ENCODE results near the gene HSBP1L1.

DNA sequence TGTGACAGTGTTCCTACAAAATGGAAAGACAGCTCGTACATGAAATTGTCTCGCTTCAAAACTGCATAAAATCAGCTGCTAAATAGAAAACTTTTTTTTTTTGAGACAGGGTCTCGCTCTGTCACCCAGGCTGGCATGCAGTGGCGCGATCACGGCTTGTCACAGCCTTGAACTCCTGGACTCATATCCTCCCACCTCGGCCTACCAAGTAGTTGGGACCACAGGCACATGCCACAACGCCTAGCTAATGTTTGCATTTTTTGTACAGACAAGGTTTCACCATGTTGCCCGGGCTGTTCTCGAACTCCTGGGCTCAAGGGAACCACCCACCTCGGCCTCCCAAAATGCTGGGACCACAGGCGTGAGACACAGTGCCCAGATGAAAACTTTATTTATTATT is 20.7 kb downstream of the HSBP1L1 start:
- no peak for TF ChIP-seq POLR2A (IDR thresholded peaks at IDR 0.05; ENCODE audit: low read length)
- no peak for TF ChIP-seq GATA1 (IDR thresholded peaks at IDR 0.05; ENCODE audit: low read depth, low read length)
